ENCODE data around the gene RBM38. TPM values are rescaled to one million over a fixed set of nuclear protein-coding genes. Genes with fewer than 3 reads are reported as not detected.

The RBM38 gene
- total and polyA plus RNA-seq, 9 of the 15 experiments (the other 6 are each of a cell fraction or from before 2014, with no cell fraction given) = 0.28 to 82.4 (median 33.2) TPM

DNA sequence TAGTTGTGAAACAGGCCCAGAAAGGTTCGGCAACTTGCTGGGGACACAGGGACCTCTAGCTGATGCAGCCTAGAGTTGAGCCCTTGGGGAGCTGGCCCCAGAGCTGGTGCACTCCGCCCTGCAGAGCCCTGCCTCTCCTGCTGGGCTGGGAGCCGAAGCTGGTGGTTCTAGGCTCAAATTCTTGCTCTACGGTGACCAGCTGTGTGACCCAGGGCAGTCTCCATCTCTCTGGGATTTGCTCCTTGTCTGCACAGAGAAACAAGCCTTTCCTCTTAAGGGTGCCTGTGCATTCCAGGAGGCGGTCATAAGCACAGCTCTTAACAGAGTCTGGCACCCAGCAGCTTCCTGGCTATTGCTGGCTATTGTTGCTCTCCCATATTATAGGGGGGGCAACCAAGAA lies 47.4 kb downstream of the RBM38 start (continued):
- TF ChIP-seq, protein P1, sequence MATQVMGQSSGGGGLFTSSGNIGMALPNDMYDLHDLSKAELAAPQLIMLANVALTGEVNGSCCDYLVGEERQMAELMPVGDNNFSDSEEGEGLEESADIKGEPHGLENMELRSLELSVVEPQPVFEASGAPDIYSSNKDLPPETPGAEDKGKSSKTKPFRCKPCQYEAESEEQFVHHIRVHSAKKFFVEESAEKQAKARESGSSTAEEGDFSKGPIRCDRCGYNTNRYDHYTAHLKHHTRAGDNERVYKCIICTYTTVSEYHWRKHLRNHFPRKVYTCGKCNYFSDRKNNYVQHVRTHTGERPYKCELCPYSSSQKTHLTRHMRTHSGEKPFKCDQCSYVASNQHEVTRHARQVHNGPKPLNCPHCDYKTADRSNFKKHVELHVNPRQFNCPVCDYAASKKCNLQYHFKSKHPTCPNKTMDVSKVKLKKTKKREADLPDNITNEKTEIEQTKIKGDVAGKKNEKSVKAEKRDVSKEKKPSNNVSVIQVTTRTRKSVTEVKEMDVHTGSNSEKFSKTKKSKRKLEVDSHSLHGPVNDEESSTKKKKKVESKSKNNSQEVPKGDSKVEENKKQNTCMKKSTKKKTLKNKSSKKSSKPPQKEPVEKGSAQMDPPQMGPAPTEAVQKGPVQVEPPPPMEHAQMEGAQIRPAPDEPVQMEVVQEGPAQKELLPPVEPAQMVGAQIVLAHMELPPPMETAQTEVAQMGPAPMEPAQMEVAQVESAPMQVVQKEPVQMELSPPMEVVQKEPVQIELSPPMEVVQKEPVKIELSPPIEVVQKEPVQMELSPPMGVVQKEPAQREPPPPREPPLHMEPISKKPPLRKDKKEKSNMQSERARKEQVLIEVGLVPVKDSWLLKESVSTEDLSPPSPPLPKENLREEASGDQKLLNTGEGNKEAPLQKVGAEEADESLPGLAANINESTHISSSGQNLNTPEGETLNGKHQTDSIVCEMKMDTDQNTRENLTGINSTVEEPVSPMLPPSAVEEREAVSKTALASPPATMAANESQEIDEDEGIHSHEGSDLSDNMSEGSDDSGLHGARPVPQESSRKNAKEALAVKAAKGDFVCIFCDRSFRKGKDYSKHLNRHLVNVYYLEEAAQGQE (IDR thresholded peaks at IDR 0.05; ENCODE audit: borderline replicate concordance) = no peak
- TF ChIP-seq, protein P1 (CRISPR knock-in tag; IDR thresholded peaks at IDR 0.05; ENCODE audit: low read depth) = no peak
- TF ChIP-seq ZNF644 (tag; IDR thresholded peaks at IDR 0.05; ENCODE audit: low read depth) (no peak), RBM15 (IDR thresholded peaks at IDR 0.05; ENCODE audit: insufficient read depth, low read length) (no peak), ERF (CRISPR knock-in tag; IDR thresholded peaks at IDR 0.05) (no peak), NCOR1 (IDR thresholded peaks at IDR 0.05) (no peak)
